Stimulated activated memory B cell treated with anti-CD40 and anti-IgM and Interleukin-4, amounts not matched to agents 10 μg/mL and 1 μg/mL and 100 μg/mL, for 72 hours (primary cell): ENCODE measurements around the gene NAV2.

ENCODE experiments used
- ATAC-seq: fragments of 150-1000 bp; cut with Tn5 transposase; 2 replicates; pipeline ENCODE4 v1.10.0; 2021
- H3K27ac Mint-ChIP-seq: one replicate; pipeline ENCODE4 v1.8.0; 2022; ENCODE audit warnings: mild to moderate bottlenecking, mixed read lengths
- H3K27me3 Mint-ChIP-seq: one replicate; pipeline ENCODE4 v1.8.0; 2022; ENCODE audit warnings: mixed read lengths
- H3K36me3 Mint-ChIP-seq: one replicate; pipeline ENCODE4 v1.8.0; 2022; ENCODE audit warnings: mixed read lengths
- H3K4me1 Mint-ChIP-seq: one replicate; pipeline ENCODE4 v1.8.0; 2022; ENCODE audit warnings: mixed read lengths
- H3K4me3 Mint-ChIP-seq: one replicate; pipeline ENCODE4 v1.8.0; 2022; ENCODE audit warnings: mild to moderate bottlenecking, moderate library complexity, mixed read lengths
- H3K9me3 Mint-ChIP-seq: one replicate; pipeline ENCODE4 v1.8.0; 2022; ENCODE audit warnings: mixed read lengths

Gene NAV2

GRCh38 chr11:19739872-19740271, 27.2 kb downstream of the NAV2 start:
- no peaks in the 10 kb centered on the region for H3K4me1 Mint-ChIP-seq
- H3K27ac Mint-ChIP-seq, result no peak overlapping the region
- no peak for ATAC-seq
- no peaks in the 10 kb centered on the region for H3K9me3 Mint-ChIP-seq
- H3K27me3 Mint-ChIP-seq, result no peaks in the 10 kb centered on the region
- no peaks in the 10 kb centered on the region for H3K36me3 Mint-ChIP-seq
- no peak overlapping the region for H3K4me3 Mint-ChIP-seq

- Mint-ChIP-seq H3K27ac (no peak overlapping the region), H3K36me3 (no peaks in the 10 kb centered on the region), H3K9me3 (no peaks in the 10 kb centered on the region), H3K4me1 (no peaks in the 10 kb centered on the region), H3K27me3 (no peaks in the 10 kb centered on the region), H3K4me3 (no peak overlapping the region)
- no peak for ATAC-seq
Measured at GRCh38 chr11:19740586-19740985, 27.9 kb downstream of the NAV2 start.

- peak; percentile 59 for ATAC-seq
- no peak overlapping the region for H3K27ac Mint-ChIP-seq
- H3K36me3 Mint-ChIP-seq, result no peaks in the 10 kb centered on the region
- no peaks in the 10 kb centered on the region for H3K9me3 Mint-ChIP-seq
- no peaks in the 10 kb centered on the region for H3K27me3 Mint-ChIP-seq
- no peak overlapping the region for H3K4me3 Mint-ChIP-seq
- H3K4me1 Mint-ChIP-seq, result no peaks in the 10 kb centered on the region
Measured at GRCh38 chr11:19742588-19743292, 30.1 kb downstream of the NAV2 start.

DNA sequence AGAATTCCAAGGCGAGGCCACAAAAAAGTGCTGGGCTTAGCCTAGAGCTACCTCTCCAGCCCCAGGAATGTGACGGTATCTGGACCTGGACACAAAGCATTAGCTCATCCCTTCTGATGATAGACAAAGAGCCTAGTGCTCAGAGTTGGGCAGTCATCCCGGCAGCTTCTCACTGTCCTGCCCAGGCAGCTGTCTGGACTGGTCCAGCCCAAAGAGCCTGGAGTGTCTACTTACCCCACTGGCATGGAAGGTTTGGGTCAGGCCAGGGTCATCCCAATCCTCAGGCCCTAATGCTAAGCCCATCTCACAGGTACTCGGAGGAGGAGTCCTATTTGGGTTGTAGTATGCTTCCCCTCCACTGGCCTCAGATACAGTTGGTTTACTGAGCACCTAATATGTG, 31.0 kb downstream of the NAV2 start:
- Mint-ChIP-seq H3K4me1 (no peaks in the 10 kb centered on the region), H3K9me3 (no peaks in the 10 kb centered on the region), H3K36me3 (no peaks in the 10 kb centered on the region), H3K27me3 (no peaks in the 10 kb centered on the region), H3K27ac (no peak overlapping the region), H3K4me3 (no peak overlapping the region)
- ATAC-seq, result no peak

GRCh38 chr11:19744130-19744529, 31.5 kb downstream of the NAV2 start:
- Mint-ChIP-seq H3K4me3 (no peak overlapping the region), H3K9me3 (no peaks in the 10 kb centered on the region), H3K27ac (no peak overlapping the region), H3K36me3 (no peaks in the 10 kb centered on the region), H3K27me3 (no peaks in the 10 kb centered on the region), H3K4me1 (no peaks in the 10 kb centered on the region)
- ATAC-seq, result no peak

- no peaks in the 10 kb centered on the region for H3K36me3 Mint-ChIP-seq
- H3K4me3 Mint-ChIP-seq, result no peak overlapping the region
- H3K9me3 Mint-ChIP-seq, result no peaks in the 10 kb centered on the region
- H3K27me3 Mint-ChIP-seq, result no peaks in the 10 kb centered on the region
- no peak overlapping the region for H3K27ac Mint-ChIP-seq
- no peak for ATAC-seq
- H3K4me1 Mint-ChIP-seq, result no peaks in the 10 kb centered on the region
Measured at GRCh38 chr11:19746086-19746485, 33.4 kb downstream of the NAV2 start.

GRCh38 chr11:19747634-19748033, 35.0 kb downstream of the NAV2 start:
- no peaks in the 10 kb centered on the region for H3K9me3 Mint-ChIP-seq
- no peak for ATAC-seq
- H3K27ac Mint-ChIP-seq, result no peak overlapping the region
- no peaks in the 10 kb centered on the region for H3K27me3 Mint-ChIP-seq
- no peaks in the 10 kb centered on the region for H3K36me3 Mint-ChIP-seq
- no peak overlapping the region for H3K4me3 Mint-ChIP-seq
- no peaks in the 10 kb centered on the region for H3K4me1 Mint-ChIP-seq

DNA sequence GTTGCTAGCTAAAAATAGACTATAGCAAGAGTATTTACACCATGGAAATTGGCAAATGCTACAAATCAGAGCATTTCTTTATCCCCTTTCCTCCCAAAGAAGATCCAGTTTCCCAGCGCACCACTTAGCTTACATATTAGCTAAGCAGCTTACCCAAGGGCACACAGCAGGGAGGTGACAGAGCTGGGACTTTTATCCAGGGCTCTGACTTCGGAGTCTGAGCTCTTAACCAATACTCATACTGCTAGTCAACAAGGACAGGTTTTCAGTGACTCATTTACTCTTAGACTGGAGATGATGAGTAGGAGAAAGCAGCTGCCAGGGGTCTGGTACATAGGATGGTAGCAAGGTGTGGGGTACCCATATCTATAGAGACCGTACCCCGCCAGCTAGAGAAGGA, 38.4 kb downstream of the NAV2 start:
- H3K9me3 Mint-ChIP-seq, result no peaks in the 10 kb centered on the region
- H3K4me3 Mint-ChIP-seq, result no peak overlapping the region
- H3K4me1 Mint-ChIP-seq, result no peaks in the 10 kb centered on the region
- no peaks in the 10 kb centered on the region for H3K36me3 Mint-ChIP-seq
- H3K27me3 Mint-ChIP-seq, result no peaks in the 10 kb centered on the region
- no peak overlapping the region for H3K27ac Mint-ChIP-seq
- ATAC-seq, result no peak

GRCh38 chr11:19753451-19754106, 40.9 kb downstream of the NAV2 start:
- H3K4me1 Mint-ChIP-seq, result no peaks in the 10 kb centered on the region
- H3K9me3 Mint-ChIP-seq, result no peaks in the 10 kb centered on the region
- no peaks in the 10 kb centered on the region for H3K27me3 Mint-ChIP-seq
- H3K36me3 Mint-ChIP-seq, result no peaks in the 10 kb centered on the region
- ATAC-seq, result no peak
- no peak overlapping the region for H3K27ac Mint-ChIP-seq
- no peak overlapping the region for H3K4me3 Mint-ChIP-seq

DNA sequence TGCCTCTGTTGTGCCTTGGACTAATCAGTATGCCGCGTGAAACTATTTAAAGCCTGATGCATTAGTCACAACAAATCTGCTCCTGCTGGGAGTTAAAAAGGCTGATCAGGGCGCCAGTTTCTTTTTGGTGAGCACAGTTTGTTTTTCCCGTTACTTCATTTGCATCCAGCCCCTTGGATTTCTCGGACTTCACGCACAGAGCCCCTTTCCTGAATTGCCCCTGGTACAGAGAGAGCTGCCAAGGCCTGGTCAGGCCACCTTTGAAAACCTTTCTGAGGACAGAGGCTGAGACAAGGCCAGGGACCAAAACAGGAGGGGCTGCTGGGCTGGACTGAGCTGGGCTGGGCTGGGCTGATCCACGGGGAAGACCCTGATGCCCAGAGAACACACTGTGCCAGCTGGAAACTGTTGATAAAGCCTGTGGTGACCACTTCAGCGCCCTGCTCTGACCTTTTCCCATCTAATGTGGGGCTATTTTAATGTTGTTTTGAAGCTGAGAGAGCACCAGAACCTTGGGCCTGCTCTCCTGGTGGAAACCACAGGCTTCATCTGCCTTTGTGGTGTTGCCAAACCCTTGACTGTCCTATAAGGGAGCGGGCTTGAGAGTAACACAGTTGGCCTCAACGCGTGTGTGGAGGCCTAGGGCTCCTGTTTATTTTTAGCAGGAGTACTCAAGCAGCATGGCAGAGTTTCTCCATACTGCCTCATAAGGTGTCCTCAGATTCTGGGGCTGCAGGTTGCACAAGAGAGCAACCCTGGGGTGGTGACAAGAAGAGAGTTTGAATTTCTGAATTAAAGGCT, 44.2 kb downstream of the NAV2 start:
- Mint-ChIP-seq H3K4me1 (no peaks in the 10 kb centered on the region), H3K27ac (no peak overlapping the region), H3K9me3 (no peaks in the 10 kb centered on the region), H3K27me3 (no peaks in the 10 kb centered on the region), H3K4me3 (no peak overlapping the region), H3K36me3 (no peaks in the 10 kb centered on the region)
- ATAC-seq, result no peak

- ATAC-seq, result no peak
- Mint-ChIP-seq H3K4me3 (no peak overlapping the region), H3K4me1 (no peaks in the 10 kb centered on the region), H3K9me3 (no peaks in the 10 kb centered on the region), H3K27ac (no peak overlapping the region), H3K36me3 (no peaks in the 10 kb centered on the region), H3K27me3 (peaks cover 15% of the 10 kb centered on the region)
Measured at GRCh38 chr11:19759389-19759788, 46.8 kb downstream of the NAV2 start.

- no peak overlapping the region for H3K4me3 Mint-ChIP-seq
- H3K4me1 Mint-ChIP-seq, result no peaks in the 10 kb centered on the region
- peaks cover 33% of the 10 kb centered on the region for H3K27me3 Mint-ChIP-seq
- H3K36me3 Mint-ChIP-seq, result no peaks in the 10 kb centered on the region
- no peak overlapping the region for H3K27ac Mint-ChIP-seq
- H3K9me3 Mint-ChIP-seq, result no peaks in the 10 kb centered on the region
- no peak for ATAC-seq
Measured at GRCh38 chr11:19762266-19762665, 49.6 kb downstream of the NAV2 start.

DNA sequence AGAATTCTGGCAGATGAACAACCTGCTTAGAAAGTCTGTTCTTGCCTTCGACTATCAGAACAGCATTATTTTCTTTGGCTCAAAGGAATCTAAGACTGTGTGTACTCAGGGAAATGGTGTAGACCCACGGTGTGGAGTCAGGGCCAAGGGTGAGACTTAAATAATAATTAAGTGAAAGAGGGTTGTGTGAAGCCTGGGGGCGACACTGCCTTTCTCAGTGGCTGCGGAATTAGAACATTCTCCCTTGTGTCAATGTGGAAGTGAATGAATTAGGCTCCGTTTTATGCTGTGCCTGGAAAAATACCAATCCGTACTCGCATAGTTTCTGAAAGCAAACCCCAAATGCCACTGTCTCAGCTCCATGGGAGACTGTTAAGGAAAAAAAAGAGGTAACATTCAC, 50.7 kb downstream of the NAV2 start:
- no peaks in the 10 kb centered on the region for H3K4me1 Mint-ChIP-seq
- no peak for ATAC-seq
- H3K27ac Mint-ChIP-seq, result no peak overlapping the region
- no peaks in the 10 kb centered on the region for H3K36me3 Mint-ChIP-seq
- peaks cover 33% of the 10 kb centered on the region for H3K27me3 Mint-ChIP-seq
- H3K9me3 Mint-ChIP-seq, result no peaks in the 10 kb centered on the region
- no peak overlapping the region for H3K4me3 Mint-ChIP-seq

- no peaks in the 10 kb centered on the region for H3K9me3 Mint-ChIP-seq
- H3K27ac Mint-ChIP-seq, result no peak overlapping the region
- H3K27me3 Mint-ChIP-seq, result peaks cover 33% of the 10 kb centered on the region
- no peak overlapping the region for H3K4me3 Mint-ChIP-seq
- ATAC-seq, result no peak
- H3K4me1 Mint-ChIP-seq, result peaks cover 3% of the 10 kb centered on the region
- H3K36me3 Mint-ChIP-seq, result no peaks in the 10 kb centered on the region
Measured at GRCh38 chr11:19766206-19766605, 53.6 kb downstream of the NAV2 start.

- Mint-ChIP-seq H3K27me3 (peaks cover 33% of the 10 kb centered on the region), H3K4me3 (no peak overlapping the region), H3K36me3 (no peaks in the 10 kb centered on the region), H3K27ac (no peak overlapping the region), H3K4me1 (peaks cover 5% of the 10 kb centered on the region), H3K9me3 (no peaks in the 10 kb centered on the region)
- no peak for ATAC-seq
Measured at GRCh38 chr11:19766810-19767209, 54.2 kb downstream of the NAV2 start.
